Lung (tissue), 12 donors: ENCODE results near the gene ADAT1. TPM values are rescaled to one million over a fixed set of nuclear protein-coding genes. Genes with fewer than 3 reads are reported as not detected.

Experiments
- ATAC-seq: fragments of 200-7000 bp; cut with Tn5 transposase; one replicate; pipeline ENCODE4 v1.9.1; 2020; ENCODE audit warnings: moderate number of reproducible peaks; ENCODE audit not compliant: insufficient read depth, low FRiP score
- DNase-seq, 3 donors: peaks; one replicate each; pipeline ENCODE4 v3.0.0-alpha.2; 2013 to 2017
- H3K27ac ChIP-seq, 2 donors: one replicate each; pipeline ENCODE4 v1.5.1; 2013; ENCODE audit warnings: mild to moderate bottlenecking in 2 of 2, moderate library complexity in 2 of 2, control low read depth in 1 of 2, inconsistent platforms in 1 of 2, low read depth in 1 of 2, low read length in 1 of 2
- H3K27me3 ChIP-seq, 3 donors: one replicate each; pipeline ENCODE4 v1.5.1; 2013; ENCODE audit warnings: low read length in 2 of 3; ENCODE audit not compliant: control insufficient read depth in 3 of 3, insufficient read depth in 3 of 3
- H3K36me3 ChIP-seq, 4 donors: one replicate each; pipeline ENCODE4 v1.5.1; 2013; ENCODE audit warnings: low read length in 4 of 4, mild to moderate bottlenecking in 1 of 4, moderate library complexity in 1 of 4; ENCODE audit not compliant: control insufficient read depth in 4 of 4, insufficient read depth in 4 of 4
- H3K4me1 ChIP-seq, 5 donors: one replicate each; pipeline ENCODE4 v1.5.1; 2013; ENCODE audit warnings: low read length in 5 of 5, mild to moderate bottlenecking in 2 of 5, moderate library complexity in 1 of 5; ENCODE audit not compliant: control insufficient read depth in 5 of 5, insufficient read depth in 5 of 5
- H3K4me3 ChIP-seq: one replicate; pipeline ENCODE4 v1.5.1; 2013; ENCODE audit warnings: mild to moderate bottlenecking, control low read depth, moderate library complexity
- H3K9ac ChIP-seq, 2 donors: one replicate each; pipeline ENCODE4 v1.5.1; 2013; ENCODE audit warnings: low read length in 2 of 2, control low read depth in 1 of 2; ENCODE audit not compliant: insufficient read depth in 1 of 2
- H3K9me3 ChIP-seq, 4 donors: one replicate each; pipeline ENCODE4 v1.5.1; 2013; ENCODE audit warnings: low read length in 3 of 4, mild to moderate bottlenecking in 1 of 4, moderate library complexity in 1 of 4; ENCODE audit not compliant: control insufficient read depth in 4 of 4, insufficient read depth in 3 of 4
- WGBS, 2 donors: extraction: QIAGEN DNeasy Blood & Tissue Kit; methylation state at CpG; one replicate each; pipeline ENCODE4 v1.1.7; 2013; 5-methylcytosine and 5-hydroxymethylcytosine counted together
- polyA plus RNA-seq, 2 donors: library from polyadenylated mRNA; stranded (reverse); fragments of 200-250 nt; gene quantifications; one replicate each; pipeline ENCODE4 v1.2.1, GENCODE V29; 2013
- total RNA-seq, 2 donors: library from RNA; depleted of rRNA in 1 of 2; stranded (reverse); fragments of >200 nt in 1 of 2; gene quantifications; one replicate each; pipeline ENCODE4 v1.2.1, GENCODE V29; 2014 to 2021
- TF ChIP-seq, protein P1 (sequence below): IDR thresholded peaks from 2 replicates; pipeline ENCODE4 v1.5.1; 2012; ENCODE audit warnings: mild to moderate bottlenecking; ENCODE audit errors: control extremely low read depth, extremely low read depth
- donor health status: control.
- donor health status: control.
- donor health status: Bipolar disorder and iron deficiency.
- donor health status: healthy.
- donor health status: DM: yes; HTN: yes; CAD: no.

The ADAT1 gene
- total and polyA plus RNA-seq, 4 donors = 14.2 to 52.6 (median 39.3) TPM

DNA sequence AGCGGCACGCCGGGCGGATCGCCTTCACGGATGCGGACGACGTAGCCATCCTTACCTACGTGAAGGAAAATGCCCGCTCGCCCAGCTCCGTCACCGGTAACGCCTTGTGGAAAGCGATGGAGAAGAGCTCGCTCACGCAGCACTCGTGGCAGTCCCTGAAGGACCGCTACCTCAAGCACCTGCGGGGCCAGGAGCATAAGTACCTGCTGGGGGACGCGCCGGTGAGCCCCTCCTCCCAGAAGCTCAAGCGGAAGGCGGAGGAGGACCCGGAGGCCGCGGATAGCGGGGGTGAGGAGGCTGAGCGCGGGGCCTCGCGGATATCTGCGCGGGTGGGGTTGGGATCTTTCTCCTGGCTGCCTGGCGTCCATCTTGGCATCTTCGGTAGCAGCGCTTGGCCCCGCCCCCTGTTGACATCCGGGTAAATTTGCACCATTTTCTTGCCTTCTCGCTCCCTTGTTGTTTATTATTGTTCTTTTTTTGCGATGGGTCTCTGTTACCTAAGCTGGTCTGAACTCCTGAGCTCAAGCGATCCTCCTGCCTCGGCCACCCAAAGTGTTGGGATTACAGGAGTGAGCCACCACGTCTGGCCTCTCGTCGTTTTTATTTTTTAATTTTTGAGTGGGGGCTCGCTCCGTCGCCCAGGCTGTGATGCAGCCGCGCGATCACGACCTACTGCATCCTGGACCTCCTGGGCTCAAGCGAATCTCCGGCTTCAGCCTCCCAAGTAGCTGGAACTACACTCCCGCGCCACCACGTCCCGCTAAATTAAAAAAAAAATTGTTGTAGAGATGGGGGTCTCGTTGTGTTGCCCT, 25.4 kb upstream of the ADAT1 start:
- ATAC-seq (peak; percentile 69), DNase-seq (peak; percentile 86 to 91 (median 90))
- peak overlapping the region; percentile 96 for H3K4me3 ChIP-seq
- no peaks in the 10 kb centered on the region for H3K27me3 ChIP-seq
- TF ChIP-seq, protein P1, sequence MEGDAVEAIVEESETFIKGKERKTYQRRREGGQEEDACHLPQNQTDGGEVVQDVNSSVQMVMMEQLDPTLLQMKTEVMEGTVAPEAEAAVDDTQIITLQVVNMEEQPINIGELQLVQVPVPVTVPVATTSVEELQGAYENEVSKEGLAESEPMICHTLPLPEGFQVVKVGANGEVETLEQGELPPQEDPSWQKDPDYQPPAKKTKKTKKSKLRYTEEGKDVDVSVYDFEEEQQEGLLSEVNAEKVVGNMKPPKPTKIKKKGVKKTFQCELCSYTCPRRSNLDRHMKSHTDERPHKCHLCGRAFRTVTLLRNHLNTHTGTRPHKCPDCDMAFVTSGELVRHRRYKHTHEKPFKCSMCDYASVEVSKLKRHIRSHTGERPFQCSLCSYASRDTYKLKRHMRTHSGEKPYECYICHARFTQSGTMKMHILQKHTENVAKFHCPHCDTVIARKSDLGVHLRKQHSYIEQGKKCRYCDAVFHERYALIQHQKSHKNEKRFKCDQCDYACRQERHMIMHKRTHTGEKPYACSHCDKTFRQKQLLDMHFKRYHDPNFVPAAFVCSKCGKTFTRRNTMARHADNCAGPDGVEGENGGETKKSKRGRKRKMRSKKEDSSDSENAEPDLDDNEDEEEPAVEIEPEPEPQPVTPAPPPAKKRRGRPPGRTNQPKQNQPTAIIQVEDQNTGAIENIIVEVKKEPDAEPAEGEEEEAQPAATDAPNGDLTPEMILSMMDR = no peak
- H3K9me3 ChIP-seq = peaks cover 0 to 1% (median 0%) of the 10 kb centered on the region in 4 donors
- H3K4me1 ChIP-seq = peaks cover 0 to 21% (median 13%) of the 10 kb centered on the region in 5 donors
- peak overlapping the region; percentile 97 for H3K9ac ChIP-seq
- peaks cover 0 to 15% (median 9%) of the 10 kb centered on the region in 4 donors for H3K36me3 ChIP-seq
- H3K27ac ChIP-seq = peak overlapping the region; percentile 83 to 99
- WGBS, 2 donors = 0% methylated on average over 61 to 62 of the region's 62 CpGs

DNA sequence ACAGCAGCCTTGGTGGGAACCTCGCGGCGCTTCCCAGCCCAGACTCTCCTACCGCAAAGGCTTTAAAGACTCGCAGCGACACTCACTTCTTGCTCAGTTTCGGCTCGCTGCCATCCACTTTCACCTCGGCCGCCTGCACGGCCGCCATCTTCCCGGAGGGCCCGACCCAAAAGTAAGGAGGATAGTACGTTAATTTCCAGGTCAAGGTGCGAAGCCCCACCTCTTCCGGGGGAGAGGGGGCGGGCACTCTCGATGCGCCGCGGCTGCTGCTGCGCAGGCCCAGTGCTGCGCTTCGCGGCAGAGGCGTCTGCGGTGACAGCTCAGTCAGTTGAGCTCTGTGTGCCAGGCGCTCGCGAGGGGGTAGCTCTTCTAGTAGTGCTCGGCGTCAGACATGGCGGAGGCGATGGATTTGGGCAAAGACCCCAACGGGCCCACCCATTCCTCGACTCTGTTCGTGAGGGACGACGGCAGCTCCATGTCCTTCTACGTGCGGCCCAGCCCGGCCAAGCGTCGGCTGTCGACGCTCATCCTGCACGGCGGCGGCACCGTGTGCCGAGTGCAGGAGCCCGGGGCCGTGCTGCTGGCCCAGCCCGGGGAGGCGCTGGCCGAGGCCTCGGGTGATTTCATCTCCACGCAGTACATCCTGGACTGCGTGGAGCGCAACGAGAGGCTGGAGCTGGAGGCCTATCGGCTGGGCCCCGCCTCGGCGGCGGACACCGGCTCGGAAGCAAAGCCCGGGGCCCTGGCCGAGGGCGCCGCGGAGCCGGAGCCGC, 24.6 kb upstream of the ADAT1 start, which contains the start of the genes KARS1 and TERF2IP:
Gene KARS1 (minus strand): TSS at position 174 of the 773 bp plus-strand sequence. CDS start 26 bp downstream, at position 148.
Gene TERF2IP (plus strand): TSS at position 282 of the 773 bp plus-strand sequence. CDS start 110 bp downstream, at position 392.
- DNase-seq = peak; percentile 94 to 98 (median 95)
- Histone ChIP-seq H3K27ac (peak within 1 kb of the TSS; percentile 83 to 99), H3K27me3 (no peaks in the 10 kb centered on the region), H3K4me1 (peaks cover 0 to 21% (median 12%) of the 10 kb centered on the region in 5 donors), H3K4me3 (peak within 1 kb of the TSS; percentile 96), H3K36me3 (peaks cover 0 to 15% (median 9%) of the 10 kb centered on the region in 4 donors), H3K9me3 (peaks cover 0 to 1% (median 0%) of the 10 kb centered on the region in 4 donors), H3K9ac (peak within 1 kb of the TSS; percentile 97)
- peak; percentile 96 for ATAC-seq
- WGBS, 2 donors = 0% methylated on average over 71 to 76 of the region's 76 CpGs
- TF ChIP-seq, protein P1 = no peak

DNA sequence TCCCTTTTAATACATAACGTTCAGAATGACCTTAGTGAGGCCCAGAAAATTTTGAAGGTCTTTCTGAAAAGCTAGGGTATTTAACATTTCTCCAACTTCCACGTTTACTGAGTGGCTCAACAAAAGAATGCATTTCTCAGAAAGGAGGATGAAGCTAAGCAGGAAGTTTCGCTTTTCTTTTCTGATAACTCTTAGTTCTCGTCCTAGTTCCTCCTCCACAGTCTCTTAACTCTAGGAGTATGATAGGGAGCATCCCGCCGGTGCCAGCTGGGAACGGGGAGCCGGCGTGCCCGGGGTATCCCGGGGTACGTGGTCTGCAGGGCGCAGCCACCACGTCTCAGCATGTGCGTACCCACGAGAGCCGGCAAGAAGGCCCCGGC, 24.0 kb upstream of the ADAT1 start:
- WGBS, 2 donors = 0% methylated on average over 17 to 18 of the region's 18 CpGs
- ATAC-seq (peak; percentile 9), DNase-seq (no peak)
- H3K4me3 ChIP-seq = peak overlapping the region; percentile 96
- H3K9me3 ChIP-seq = peaks cover 0 to 1% (median 0%) of the 10 kb centered on the region in 4 donors
- H3K27ac ChIP-seq = peak overlapping the region; percentile 82 to 90
- peak overlapping the region; percentile 86 to 87 for H3K9ac ChIP-seq
- peaks cover 0 to 21% (median 12%) of the 10 kb centered on the region in 5 donors for H3K4me1 ChIP-seq
- peaks cover 0 to 18% (median 10%) of the 10 kb centered on the region in 4 donors for H3K36me3 ChIP-seq
- no peaks in the 10 kb centered on the region for H3K27me3 ChIP-seq
- TF ChIP-seq, protein P1 = no peak
